NCI-H82 treated with DMSO at 0.1 percent for 48 hours (cell line): ENCODE measurements around the gene WIPI1.
A peak's percentile ranks its signal among the peaks of the same experiment; 100 is the strongest.
"Not testable (repeated sequence)": the region's sequence is repeated elsewhere in the genome, so short reads cannot be mapped to it uniquely, and the experiment has no call there.

Source experiments
- DNase-seq: peaks from one replicate; lab custom pipeline; 2025; ENCODE audit not compliant: unreplicated experiment; lab: John Stamatoyannopoulos, UW

Gene WIPI1

GRCh38 chr17:68418876-68419275 lies 38.4 kb downstream of the WIPI1 start:
- no peak for DNase-seq

GRCh38 chr17:68417317-68417716 lies 40.0 kb downstream of the WIPI1 start:
- DNase-seq: no peak

DNA sequence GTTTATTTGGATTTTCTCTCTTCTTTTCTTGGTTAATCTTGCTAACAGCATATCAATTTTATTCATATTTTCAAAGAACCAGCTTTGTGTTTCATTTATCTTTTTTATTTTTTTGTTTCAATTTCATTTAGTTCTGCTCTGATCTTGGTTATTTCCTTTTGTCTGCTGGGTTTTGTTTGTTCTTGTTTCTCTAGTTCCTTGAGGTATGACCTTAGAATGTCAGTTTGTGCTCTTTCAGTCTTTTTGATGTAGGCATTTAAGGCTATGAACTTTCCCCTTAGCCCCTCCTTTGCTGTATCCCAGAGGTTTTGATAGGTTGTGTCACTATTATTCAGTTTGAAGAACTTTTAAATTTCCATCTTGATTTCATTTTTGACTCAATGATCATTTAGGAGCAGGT lies 42.4 kb downstream of the WIPI1 start:
- not testable (repeated sequence) for DNase-seq

DNA sequence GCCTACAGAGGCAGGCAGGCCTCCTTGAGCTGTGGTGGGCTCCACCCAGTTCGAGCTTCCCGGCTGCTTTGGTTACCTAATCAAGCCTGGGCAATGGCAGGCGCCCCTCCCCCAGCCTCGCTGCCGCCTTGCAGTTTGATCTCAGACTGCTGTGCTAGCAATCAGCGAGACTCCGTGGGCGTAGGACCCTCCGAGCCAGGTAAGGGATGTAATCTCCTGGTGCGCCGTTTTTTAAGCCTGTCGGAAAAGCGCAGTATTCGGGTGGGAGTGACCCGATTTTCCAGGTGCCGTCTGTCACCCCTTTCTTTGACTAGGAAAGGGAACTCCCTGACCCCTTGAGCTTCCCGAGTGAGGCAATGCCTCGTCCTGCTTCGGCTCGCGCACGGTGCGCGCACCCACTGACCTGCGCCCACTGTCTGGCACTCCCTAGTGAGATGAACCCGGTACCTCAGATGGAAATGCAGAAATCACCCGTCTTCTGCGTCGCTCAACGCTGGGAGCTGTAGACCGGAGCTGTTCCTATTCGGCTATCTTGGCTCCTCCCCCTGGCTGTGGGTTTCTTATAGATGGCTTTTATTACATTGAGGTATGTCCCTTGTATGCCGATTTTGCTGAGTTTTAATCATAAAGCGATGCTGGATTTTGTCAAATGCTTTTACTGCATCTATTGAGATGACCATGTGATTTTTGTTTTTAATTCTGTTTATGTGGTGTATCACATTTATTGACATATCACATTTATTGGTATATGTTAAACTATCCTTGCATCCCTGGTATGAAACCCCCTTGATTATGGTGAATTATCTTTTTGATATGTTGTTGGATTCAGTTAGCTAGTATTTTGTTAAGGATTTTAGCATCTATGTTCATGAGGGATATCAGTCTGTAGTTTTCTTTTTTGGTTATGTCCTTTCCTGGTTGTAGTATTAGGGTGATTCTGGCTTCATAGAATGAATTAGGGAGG lies 43.4 kb downstream of the WIPI1 start:
- not testable (repeated sequence) for DNase-seq

DNA sequence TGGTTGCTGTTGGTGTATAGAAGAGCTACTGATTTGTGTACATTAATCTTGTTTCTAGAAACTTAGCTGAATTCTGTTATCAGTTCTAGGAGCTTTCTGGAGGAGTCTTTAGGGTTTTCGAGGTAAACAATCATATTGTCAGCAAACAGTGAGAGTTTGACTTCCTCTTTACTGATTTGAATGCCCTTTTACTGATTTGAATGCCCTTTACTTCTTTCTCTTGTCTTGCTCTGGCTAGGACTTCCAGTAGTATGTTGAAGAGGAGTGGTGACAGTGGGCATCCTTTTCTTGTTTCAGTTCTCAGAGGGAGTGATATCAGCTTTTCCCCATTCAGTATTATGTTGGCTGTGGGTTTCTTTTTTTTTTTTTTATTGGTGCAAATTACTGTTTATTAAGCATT lies 49.6 kb downstream of the WIPI1 start:
- not testable (repeated sequence) for DNase-seq

GRCh38 chr17:68403837-68404236 lies 53.5 kb downstream of the WIPI1 start:
- DNase-seq: not testable (repeated sequence)

- no peak for DNase-seq
These were observed 54.2 kb downstream of the WIPI1 start for GRCh38 chr17:68403122-68403521.

DNA sequence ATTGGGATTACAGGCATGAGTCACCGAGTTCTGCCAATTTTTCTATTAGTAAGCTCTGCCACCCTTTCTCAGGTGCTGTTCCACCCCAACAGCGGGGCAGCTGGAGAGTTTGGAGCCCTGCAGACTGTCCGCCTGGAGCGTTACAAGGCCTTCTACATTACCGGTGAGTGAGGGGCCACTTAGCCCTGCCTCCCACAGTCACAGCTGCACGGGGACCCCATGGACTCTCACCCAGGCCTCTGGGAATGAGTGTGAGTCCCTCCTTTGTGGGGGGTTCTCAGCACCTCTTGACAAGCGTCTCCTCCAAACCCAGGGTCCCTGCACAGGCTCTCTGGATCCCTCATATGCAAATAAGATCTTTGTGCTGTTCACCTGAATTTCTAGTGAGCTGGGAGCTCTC lies 56.0 kb downstream of the WIPI1 start:
- no peak for DNase-seq

DNA sequence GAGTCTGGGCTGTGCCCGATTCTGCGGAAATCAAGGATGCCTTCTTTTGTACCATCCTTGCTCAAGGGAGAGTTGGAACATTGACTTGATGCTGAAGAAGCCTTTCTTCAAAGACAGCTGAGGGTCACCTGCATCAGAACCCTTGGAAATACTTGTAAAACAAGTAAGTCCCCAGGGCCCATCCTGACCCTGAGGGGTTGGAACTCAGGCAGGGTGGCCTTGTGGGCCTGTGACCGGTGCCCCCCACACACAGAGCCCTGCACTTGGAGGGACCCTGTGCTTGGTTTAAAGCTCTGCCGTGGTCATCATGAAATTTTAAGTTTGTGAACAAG lies 56.9 kb downstream of the WIPI1 start:
- DNase-seq: no peak

DNA sequence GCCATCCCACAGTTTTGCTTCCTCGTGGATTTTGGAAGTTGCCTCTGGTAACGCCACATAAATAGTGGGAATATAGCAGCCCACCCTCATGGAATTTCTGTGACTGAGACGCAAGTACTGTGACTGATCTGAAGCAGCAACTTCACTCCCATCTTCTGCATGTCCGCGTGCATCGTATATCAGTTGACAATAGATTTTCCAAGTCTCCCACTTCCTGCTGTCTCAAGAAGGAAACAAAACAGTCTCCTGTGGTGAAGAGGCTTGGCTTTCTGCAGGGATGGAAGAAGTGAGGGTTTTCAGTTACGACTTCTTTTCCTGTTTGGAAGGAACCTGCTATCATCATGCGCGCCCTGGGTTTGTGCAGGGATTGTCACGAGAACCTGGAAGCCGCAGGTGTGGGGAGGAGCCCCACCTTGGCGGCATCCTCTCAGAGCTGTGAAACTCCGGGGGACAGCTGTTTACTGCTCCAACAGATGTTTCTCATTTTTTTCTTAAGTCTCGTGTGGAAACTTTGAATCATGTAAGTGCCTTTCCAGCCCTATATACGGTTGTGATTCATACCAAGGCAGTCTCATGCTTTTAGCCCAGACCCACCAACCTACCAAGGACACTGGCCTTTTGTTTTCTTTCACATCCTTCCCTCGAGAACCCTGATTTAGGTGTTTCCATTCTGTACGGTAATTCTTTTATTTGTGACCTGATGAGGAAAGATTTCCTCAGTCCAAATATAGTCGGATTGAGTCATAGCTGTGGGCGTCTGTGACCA lies 57.5 kb downstream of the WIPI1 start:
- DNase-seq: no peak

DNA sequence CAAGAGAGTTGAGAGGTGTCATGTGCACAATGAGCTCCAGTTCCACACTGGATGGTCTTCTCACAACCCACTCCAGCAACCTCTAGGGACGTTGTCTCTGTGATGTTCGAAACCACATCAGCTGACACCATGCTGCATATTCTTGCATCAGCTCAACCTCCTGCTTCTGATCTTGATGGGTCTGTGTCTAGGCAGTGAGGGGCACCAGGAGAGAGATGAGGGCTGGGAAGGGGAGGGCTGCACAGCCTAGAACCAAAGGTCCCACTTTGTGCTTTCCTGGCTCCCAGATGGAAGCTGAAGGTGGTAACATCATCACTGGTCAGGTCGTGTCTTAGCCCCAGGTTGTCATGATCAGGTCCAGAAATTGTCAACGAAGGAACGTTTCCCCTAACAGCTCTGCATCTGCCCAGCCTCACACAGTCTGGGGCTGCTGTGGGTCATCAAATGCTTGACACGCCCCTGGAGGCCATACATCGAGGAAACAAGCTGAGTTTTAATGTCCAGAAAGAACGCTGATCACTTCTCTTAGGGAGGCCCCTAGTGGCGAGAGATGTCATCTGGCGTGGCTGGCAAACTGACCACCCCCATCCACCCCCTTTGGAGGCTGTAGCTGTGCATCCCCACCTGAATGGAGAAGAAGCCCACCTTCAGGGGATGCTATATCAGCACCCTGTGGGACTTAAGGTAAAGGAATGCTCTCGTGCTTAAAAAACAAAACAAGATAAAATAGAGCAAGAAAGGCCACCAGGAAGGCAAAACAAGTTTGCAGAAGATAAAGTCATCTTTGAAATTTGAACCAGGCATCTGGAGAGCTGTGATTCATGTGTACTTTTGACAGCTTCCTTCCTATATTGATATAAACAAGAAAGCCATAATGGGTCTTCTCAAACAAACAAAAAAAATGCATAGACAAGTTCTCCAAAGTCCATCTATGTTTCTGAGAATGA lies 58.3 kb downstream of the WIPI1 start:
- peak; percentile 54 for DNase-seq

- no peak for DNase-seq
These were observed 60.2 kb downstream of the WIPI1 start for GRCh38 chr17:68397108-68397536.

- no peak for DNase-seq
These were observed 60.8 kb downstream of the WIPI1 start for GRCh38 chr17:68396226-68397107.

DNA sequence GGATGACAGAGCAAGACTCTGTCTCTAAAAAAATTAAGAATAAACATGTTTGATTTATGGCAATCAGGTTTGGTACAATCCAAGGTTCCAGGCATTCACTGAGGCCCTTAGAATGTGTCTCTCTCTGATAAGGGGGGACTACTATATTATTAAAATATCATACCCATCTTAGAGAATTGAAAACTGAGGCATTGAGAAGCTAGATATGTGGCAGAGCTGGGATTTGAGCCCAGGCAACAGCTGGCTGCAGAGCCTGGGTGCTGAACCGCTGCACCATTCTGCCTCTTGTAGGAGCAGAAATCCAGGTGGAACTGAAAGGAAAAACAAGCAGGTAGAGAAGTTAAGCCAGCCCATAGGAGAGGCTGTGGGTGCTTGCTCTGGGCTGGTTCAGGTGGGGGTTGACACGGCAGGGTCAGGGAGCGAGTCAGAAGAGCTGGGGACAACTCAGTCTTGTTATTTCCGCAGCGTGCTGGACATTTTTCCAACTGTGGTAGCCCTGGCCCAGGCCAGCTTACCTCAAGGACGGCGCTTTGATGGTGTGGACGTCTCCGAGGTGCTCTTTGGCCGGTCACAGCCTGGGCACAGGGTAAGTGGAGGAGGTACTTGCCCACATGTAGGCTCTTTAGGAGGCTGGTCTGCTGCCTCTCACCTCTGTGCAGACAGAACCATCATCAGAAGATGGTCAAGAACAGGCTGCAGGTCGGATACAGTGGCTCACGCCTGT lies 62.5 kb downstream of the WIPI1 start:
- DNase-seq: no peak

DNA sequence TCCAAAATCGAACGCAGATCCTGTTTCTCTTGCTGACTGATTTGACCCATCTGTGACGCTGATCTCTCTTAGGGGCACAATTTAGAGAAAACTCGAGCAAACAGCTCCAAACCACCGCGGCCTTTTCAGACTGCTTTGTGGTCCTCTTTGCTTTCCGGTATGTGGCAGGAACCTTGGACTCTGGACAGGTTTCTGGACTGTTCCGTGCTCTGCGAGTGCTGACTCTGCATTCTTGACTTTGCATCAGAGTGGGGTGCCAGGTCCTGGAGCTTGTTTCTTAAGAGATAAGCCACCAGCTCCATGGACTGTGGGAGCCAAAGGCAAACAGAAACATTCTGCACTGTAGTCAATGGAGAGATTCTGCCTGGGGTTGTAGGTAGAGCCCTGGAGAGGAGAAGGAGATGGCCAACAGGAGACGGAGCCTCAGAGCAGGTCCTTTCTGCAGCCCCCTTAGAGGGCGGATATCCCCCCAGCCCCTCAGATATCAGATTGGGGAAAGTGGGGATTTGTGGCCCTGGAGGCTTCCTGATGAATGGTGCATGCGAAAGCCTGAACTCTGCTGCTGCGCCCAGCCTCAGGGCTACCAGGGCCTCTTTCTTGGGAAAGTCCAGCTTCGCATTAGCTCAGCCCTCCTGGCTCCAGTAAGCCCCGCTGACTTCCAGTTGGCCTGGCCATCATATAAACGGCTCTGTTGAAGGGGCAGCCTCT lies 65.6 kb downstream of the WIPI1 start:
- DNase-seq: no peak

- no peak for DNase-seq
These were observed 66.3 kb downstream of the WIPI1 start for GRCh38 chr17:68390888-68391545.

- no peak for DNase-seq
These were observed 68.3 kb downstream of the WIPI1 start for GRCh38 chr17:68389041-68389440.
